Parathyroid adenoma (tissue), 2 donors: ENCODE results near the gene ZDHHC3.

Source experiments
- H2AFZ ChIP-seq: fragments of 300-600 bp; sonication (generic); one replicate; pipeline ENCODE4 v1.7.0; 2017; ENCODE audit warnings: antibody characterized with exemption, mild to moderate bottlenecking
- H3K27ac ChIP-seq: fragments of 300-600 bp; sonication (generic); one replicate; pipeline ENCODE4 v1.7.0; 2017
- H3K27me3 ChIP-seq: fragments of 300-600 bp; sonication (generic); one replicate; pipeline ENCODE4 v1.7.0; 2017; ENCODE audit warnings: low read length; ENCODE audit not compliant: control insufficient read depth, insufficient read depth
- H3K36me3 ChIP-seq: fragments of 300-600 bp; sonication (generic); one replicate; pipeline ENCODE4 v1.7.0; 2017; ENCODE audit warnings: low read length; ENCODE audit not compliant: control insufficient read depth, insufficient read depth
- H3K4me1 ChIP-seq: fragments of 300-600 bp; sonication (generic); one replicate; pipeline ENCODE4 v1.7.0; 2017; ENCODE audit warnings: control low read depth
- H3K4me2 ChIP-seq: fragments of 300-600 bp; sonication (generic); one replicate; pipeline ENCODE4 v1.7.0; 2017; ENCODE audit warnings: low read length
- H3K4me3 ChIP-seq: fragments of 300-600 bp; sonication (generic); one replicate; pipeline ENCODE4 v1.7.0; 2017; ENCODE audit warnings: low read depth, low read length
- H3K79me2 ChIP-seq: fragments of 300-600 bp; sonication (generic); one replicate; pipeline ENCODE4 v1.7.0; 2017; ENCODE audit warnings: control low read depth
- H3K9ac ChIP-seq: fragments of 300-600 bp; sonication (generic); one replicate; pipeline ENCODE4 v1.7.0; 2017; ENCODE audit warnings: mild to moderate bottlenecking
- H3K9me3 ChIP-seq: fragments of 300-600 bp; sonication (generic); one replicate; pipeline ENCODE4 v1.7.0; 2017; ENCODE audit warnings: low read length; ENCODE audit not compliant: control insufficient read depth
- CTCF ChIP-seq: fragments of 300-600 bp; sonication (generic); IDR thresholded peaks from one replicate; pipeline ENCODE4 v1.7.0; 2017; ENCODE audit warnings: antibody characterized with exemption, mild to moderate bottlenecking
- donor health status: primary hyperparathyroidism.

ZDHHC3 gene

GRCh38 chr3:44903751-44904150 lies 72.2 kb downstream of the ZDHHC3 start:
- Histone ChIP-seq H3K4me3 (no peak overlapping the region), H3K4me2 (no peak overlapping the region), H3K4me1 (peaks cover 1% of the 10 kb centered on the region), H3K79me2 (no peaks in the 10 kb centered on the region), H3K9ac (no peak overlapping the region), H3K36me3 (no peaks in the 10 kb centered on the region), H3K9me3 (no peaks in the 10 kb centered on the region), H3K27ac (no peak overlapping the region), H3K27me3 (no peaks in the 10 kb centered on the region), H2AFZ (no peak overlapping the region)
- TF ChIP-seq CTCF: no peak

GRCh38 chr3:44903314-44903713 lies 72.7 kb downstream of the ZDHHC3 start:
- Histone ChIP-seq H3K9me3 (no peaks in the 10 kb centered on the region), H3K36me3 (no peaks in the 10 kb centered on the region), H3K9ac (no peak overlapping the region), H3K4me2 (no peak overlapping the region), H3K4me1 (no peaks in the 10 kb centered on the region), H3K27me3 (no peaks in the 10 kb centered on the region), H3K4me3 (no peak overlapping the region), H3K27ac (no peak overlapping the region), H2AFZ (no peak overlapping the region), H3K79me2 (no peaks in the 10 kb centered on the region)
- TF ChIP-seq CTCF: no peak

- Histone ChIP-seq H3K4me3 (no peak overlapping the region), H3K4me1 (no peaks in the 10 kb centered on the region), H3K27me3 (no peaks in the 10 kb centered on the region), H3K36me3 (no peaks in the 10 kb centered on the region), H2AFZ (no peak overlapping the region), H3K9me3 (no peaks in the 10 kb centered on the region), H3K9ac (no peak overlapping the region), H3K79me2 (no peaks in the 10 kb centered on the region), H3K4me2 (no peak overlapping the region), H3K27ac (no peak overlapping the region)
- TF ChIP-seq CTCF: no peak
Observed at GRCh38 chr3:44902628-44903027, 73.3 kb downstream of the ZDHHC3 start.

- no peaks in the 10 kb centered on the region for H3K9me3 ChIP-seq
- no peak overlapping the region for H2AFZ ChIP-seq
- no peak for TF ChIP-seq CTCF
- no peak overlapping the region for H3K4me2 ChIP-seq
- no peaks in the 10 kb centered on the region for H3K4me1 ChIP-seq
- no peaks in the 10 kb centered on the region for H3K27me3 ChIP-seq
- H3K9ac ChIP-seq: no peak overlapping the region
- no peak overlapping the region for H3K27ac ChIP-seq
- no peaks in the 10 kb centered on the region for H3K36me3 ChIP-seq
- no peak overlapping the region for H3K4me3 ChIP-seq
- H3K79me2 ChIP-seq: no peaks in the 10 kb centered on the region
Observed at GRCh38 chr3:44899683-44900367, 76.1 kb downstream of the ZDHHC3 start.

GRCh38 chr3:44896440-44896839 lies 79.5 kb downstream of the ZDHHC3 start:
- Histone ChIP-seq H3K27me3 (no peaks in the 10 kb centered on the region), H3K4me3 (no peak overlapping the region), H3K27ac (no peak overlapping the region), H3K9ac (no peak overlapping the region), H3K36me3 (no peaks in the 10 kb centered on the region), H3K4me2 (no peak overlapping the region), H3K9me3 (no peaks in the 10 kb centered on the region), H2AFZ (no peak overlapping the region), H3K4me1 (no peaks in the 10 kb centered on the region), H3K79me2 (no peaks in the 10 kb centered on the region)
- TF ChIP-seq CTCF: no peak
